GM21390 (cell line): Measurements from ENCODE around the gene TRAPPC2.
A peak's percentile ranks its signal among the peaks of the same experiment; 100 is the strongest.
"Not testable (repeated sequence)": the region's sequence is repeated elsewhere in the genome, so short reads cannot be mapped to it uniquely, and the experiment has no call there.

ENCODE experiments used
- ATAC-seq: cut with Tn5 transposase; IDR thresholded peaks from one replicate; pipeline ENCODE4 v1.9.1; 2021; ENCODE audit not compliant: unreplicated experiment

Gene TRAPPC2

GRCh38 chrX:13748486-13748885 lies 14.1 kb upstream of the TRAPPC2 start:
- no peak for ATAC-seq

- ATAC-seq, result no peak
These were observed 13.4 kb upstream of the TRAPPC2 start for GRCh38 chrX:13747836-13748235.

GRCh38 chrX:13742397-13743176 lies 8.2 kb upstream of the TRAPPC2 start:
- peak; percentile 91 for ATAC-seq

- no peak for ATAC-seq
These were observed 7.3 kb upstream of the TRAPPC2 start for GRCh38 chrX:13741695-13742094.

- ATAC-seq, result no peak
These were observed 914 bp downstream of the TRAPPC2 start for GRCh38 chrX:13733506-13733905.

- no peak for ATAC-seq
These were observed 2.0 kb downstream of the TRAPPC2 start for GRCh38 chrX:13732246-13733067.

- ATAC-seq, result not testable (repeated sequence)
These were observed 3.9 kb downstream of the TRAPPC2 start for GRCh38 chrX:13730523-13730922.

GRCh38 chrX:13726583-13726982 lies 7.8 kb downstream of the TRAPPC2 start:
- not testable (repeated sequence) for ATAC-seq

- ATAC-seq, result not testable (repeated sequence)
These were observed 9.5 kb downstream of the TRAPPC2 start for GRCh38 chrX:13724878-13725277.

GRCh38 chrX:13721819-13722519 lies 12.5 kb downstream of the TRAPPC2 start:
- no peak for ATAC-seq

GRCh38 chrX:13721371-13721770 lies 13.0 kb downstream of the TRAPPC2 start:
- no peak for ATAC-seq

- no peak for ATAC-seq
These were observed 15.1 kb downstream of the TRAPPC2 start for GRCh38 chrX:13719192-13719856.

GRCh38 chrX:13717700-13718472 lies 16.5 kb downstream of the TRAPPC2 start:
- ATAC-seq, result no peak

- ATAC-seq, result no peak
These were observed 17.5 kb downstream of the TRAPPC2 start for GRCh38 chrX:13716905-13717304.

GRCh38 chrX:13716455-13716854 lies 18.0 kb downstream of the TRAPPC2 start:
- no peak for ATAC-seq

- no peak for ATAC-seq
These were observed 23.3 kb downstream of the TRAPPC2 start for GRCh38 chrX:13711141-13711540.

- ATAC-seq, result no peak
These were observed 30.8 kb downstream of the TRAPPC2 start for GRCh38 chrX:13703589-13703988.

- ATAC-seq, result no peak
These were observed 31.3 kb downstream of the TRAPPC2 start for GRCh38 chrX:13703135-13703534.

- ATAC-seq, result no peak
These were observed 32.2 kb downstream of the TRAPPC2 start for GRCh38 chrX:13702111-13702789.

- no peak for ATAC-seq
These were observed 34.0 kb downstream of the TRAPPC2 start for GRCh38 chrX:13700380-13700779.
